GM21723 (cell line): ENCODE measurements around the gene CAPNS1.

Experiments
- ATAC-seq: cut with Tn5 transposase; IDR thresholded peaks from one replicate; pipeline ENCODE4 v1.9.1; 2021; ENCODE audit warnings: mild to moderate bottlenecking, moderate library complexity; ENCODE audit not compliant: unreplicated experiment

CAPNS1 gene

GRCh38 chr19:36139473-36140303, at the start of gene CAPNS1:
Gene CAPNS1 (plus strand): TSS chr19:36140066. CDS start chr19:36141012, 946 bp downstream.
- peak; percentile 78 for ATAC-seq

- ATAC-seq = no peak
These were observed 48.8 kb upstream of the CAPNS1 start for GRCh38 chr19:36090910-36091695.

GRCh38 chr19:36092566-36092965, 47.3 kb upstream of the CAPNS1 start:
- no peak for ATAC-seq

- no peak for ATAC-seq
These were observed 46.7 kb upstream of the CAPNS1 start for GRCh38 chr19:36093146-36093662.

- ATAC-seq = no peak
These were observed 46.2 kb upstream of the CAPNS1 start for GRCh38 chr19:36093687-36094086.

- no peak for ATAC-seq
These were observed 42.8 kb upstream of the CAPNS1 start for GRCh38 chr19:36097036-36097435.

GRCh38 chr19:36099166-36099785, 40.6 kb upstream of the CAPNS1 start:
- ATAC-seq = no peak

GRCh38 chr19:36100476-36100875, 39.4 kb upstream of the CAPNS1 start:
- no peak for ATAC-seq

- ATAC-seq = no peak
These were observed 38.1 kb upstream of the CAPNS1 start for GRCh38 chr19:36101550-36102327.

GRCh38 chr19:36103040-36103626, 36.7 kb upstream of the CAPNS1 start:
- no peak for ATAC-seq

GRCh38 chr19:36103842-36104552, 35.9 kb upstream of the CAPNS1 start:
- ATAC-seq = no peak

- no peak for ATAC-seq
These were observed 33.4 kb upstream of the CAPNS1 start for GRCh38 chr19:36106441-36106840.

GRCh38 chr19:36106991-36107390, 32.9 kb upstream of the CAPNS1 start:
- no peak for ATAC-seq

- no peak for ATAC-seq
These were observed 31.2 kb upstream of the CAPNS1 start for GRCh38 chr19:36108684-36109083.

- no peak for ATAC-seq
These were observed 29.2 kb upstream of the CAPNS1 start, which contains the start of gene OVOL3 for GRCh38 chr19:36110487-36111199. Gene OVOL3 (plus strand): TSS chr19:36111143. CDS start chr19:36111203, 60 bp downstream.

GRCh38 chr19:36111200-36111539, 28.7 kb upstream of the CAPNS1 start:
- no peak for ATAC-seq

- no peak for ATAC-seq
These were observed 27.2 kb upstream of the CAPNS1 start for GRCh38 chr19:36112678-36113077.

GRCh38 chr19:36113425-36113824, 26.4 kb upstream of the CAPNS1 start:
- ATAC-seq = no peak
